ENCODE data around the gene ZNF182. TPM values are rescaled to one million over a fixed set of nuclear protein-coding genes. Genes with fewer than 3 reads are reported as not detected.
"Not testable (repeated sequence)": the region's sequence is repeated elsewhere in the genome, so short reads cannot be mapped to it uniquely, and the experiment has no call there.

ZNF182 gene
- total RNA-seq: 2.2 TPM

- peak; percentile 74 to 98 (median 94) for DNase-seq (ENCODE audit: low read depth in 2 of 3, low spot score in 2 of 3)
These were observed at the start of gene ZNF182 for GRCh38 chrX:48003758-48004457. ZNF182 (minus strand) TSS chrX:48003989; CDS start chrX:48002609, 1,380 bp downstream.

GRCh38 chrX:48046846-48047245 is 43.1 kb upstream of the ZNF182 start:
- DNase-seq (ENCODE audit: low read depth in 2 of 3, low spot score in 2 of 3): no peak

GRCh38 chrX:48045410-48046311 is 41.9 kb upstream of the ZNF182 start:
- no peak for DNase-seq (ENCODE audit: low read depth in 2 of 3, low spot score in 2 of 3)

GRCh38 chrX:48043056-48043455 is 39.3 kb upstream of the ZNF182 start:
- no peak for DNase-seq (ENCODE audit: low read depth in 2 of 3, low spot score in 2 of 3)

GRCh38 chrX:48035891-48036290 is 32.1 kb upstream of the ZNF182 start:
- no peak for DNase-seq (ENCODE audit: low read depth in 2 of 3, low spot score in 2 of 3)

GRCh38 chrX:48030641-48031173 is 26.9 kb upstream of the ZNF182 start:
- DNase-seq (ENCODE audit: low read depth in 2 of 3, low spot score in 2 of 3): not testable (repeated sequence)

- no peak for DNase-seq (ENCODE audit: low read depth in 2 of 3, low spot score in 2 of 3)
These were observed 26.4 kb upstream of the ZNF182 start for GRCh38 chrX:48030237-48030636.

GRCh38 chrX:48028091-48028490 is 24.3 kb upstream of the ZNF182 start:
- no peak for DNase-seq (ENCODE audit: low read depth in 2 of 3, low spot score in 2 of 3)

- DNase-seq (ENCODE audit: low read depth in 2 of 3, low spot score in 2 of 3): not testable (repeated sequence)
These were observed 23.8 kb upstream of the ZNF182 start for GRCh38 chrX:48027545-48027944.

GRCh38 chrX:48025561-48025960 is 21.8 kb upstream of the ZNF182 start:
- peak in 2 of 3 donors; percentile 50 to 67 for DNase-seq (ENCODE audit: low read depth in 2 of 3, low spot score in 2 of 3)

- DNase-seq (ENCODE audit: low read depth in 2 of 3, low spot score in 2 of 3): no peak
These were observed 18.9 kb upstream of the ZNF182 start for GRCh38 chrX:48022738-48023137.

GRCh38 chrX:48022100-48022499 is 18.3 kb upstream of the ZNF182 start:
- DNase-seq (ENCODE audit: low read depth in 2 of 3, low spot score in 2 of 3): no peak

- peak; percentile 58 to 87 (median 84) for DNase-seq (ENCODE audit: low read depth in 2 of 3, low spot score in 2 of 3)
These were observed 17.5 kb upstream of the ZNF182 start for GRCh38 chrX:48021026-48021900.

GRCh38 chrX:48020472-48020871 is 16.7 kb upstream of the ZNF182 start:
- peak in 1 of 3 donors; percentile 18 for DNase-seq (ENCODE audit: low read depth in 2 of 3, low spot score in 2 of 3)

- DNase-seq (ENCODE audit: low read depth in 2 of 3, low spot score in 2 of 3): not testable (repeated sequence)
These were observed 16.1 kb upstream of the ZNF182 start for GRCh38 chrX:48019892-48020291.

GRCh38 chrX:48016583-48017310 is 13.0 kb upstream of the ZNF182 start:
- not testable (repeated sequence) for DNase-seq (ENCODE audit: low read depth in 2 of 3, low spot score in 2 of 3)

- DNase-seq (ENCODE audit: low read depth in 2 of 3, low spot score in 2 of 3): not testable (repeated sequence)
These were observed 5.7 kb upstream of the ZNF182 start for GRCh38 chrX:48009445-48009960.

GRCh38 chrX:48006688-48007087 is 2.9 kb upstream of the ZNF182 start, which contains the start of gene SPACA5:
SPACA5 (plus strand) TSS chrX:48006988; CDS start chrX:48007803, 815 bp downstream.
- not testable (repeated sequence) for DNase-seq (ENCODE audit: low read depth in 2 of 3, low spot score in 2 of 3)

GRCh38 chrX:48003367-48003757 is 427 bp downstream of the ZNF182 start:
- DNase-seq (ENCODE audit: low read depth in 2 of 3, low spot score in 2 of 3): no peak

All from hematopoietic multipotent progenitor cell (in vitro differentiated cells).